GM18519 (cell line): ENCODE data around the gene CUBN.

Experiments used
- ATAC-seq: cut with Tn5 transposase; IDR thresholded peaks from one replicate; pipeline ENCODE4 v1.9.1; 2021; ENCODE audit warnings: mild to moderate bottlenecking, moderate library complexity; ENCODE audit not compliant: unreplicated experiment, low FRiP score

CUBN gene

GRCh38 chr10:17112566-17112965 is 17.0 kb downstream of the CUBN start:
- ATAC-seq: no peak

DNA sequence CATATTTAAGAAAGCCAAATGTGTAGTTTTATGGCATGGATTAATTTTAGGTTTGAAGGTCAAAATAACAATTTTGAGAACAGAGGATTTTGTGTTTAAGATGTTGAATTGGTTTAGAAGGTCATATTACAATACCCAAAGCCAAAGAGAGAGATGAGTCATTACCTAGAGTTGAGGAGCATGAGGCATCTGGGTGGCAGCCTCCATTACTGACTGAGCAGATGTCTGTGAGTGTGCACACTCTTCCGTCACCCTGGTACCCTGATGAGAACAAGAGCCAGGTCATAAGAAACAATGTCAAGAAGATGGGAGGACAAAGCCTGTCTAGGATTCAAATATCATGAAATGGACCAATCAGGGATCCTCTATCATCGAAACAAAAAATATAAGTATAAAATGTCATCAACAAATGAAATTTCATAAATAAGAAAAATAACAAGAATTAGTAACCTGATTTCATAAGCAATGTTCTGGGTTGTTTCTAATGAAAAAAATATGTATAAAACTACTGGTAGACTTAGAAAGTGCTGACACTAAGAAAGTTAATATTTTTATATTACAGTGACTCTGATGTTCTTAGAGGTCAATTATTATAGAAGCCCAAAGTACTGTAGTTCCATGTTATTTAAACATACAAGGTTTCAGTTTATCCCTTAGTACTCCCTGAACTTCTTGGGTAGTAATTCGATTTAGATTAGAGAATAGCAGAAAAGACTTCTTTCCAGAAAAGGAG is 20.0 kb downstream of the CUBN start:
- ATAC-seq: no peak

- no peak for ATAC-seq
Measured at GRCh38 chr10:17109046-17109445, 20.6 kb downstream of the CUBN start.

DNA sequence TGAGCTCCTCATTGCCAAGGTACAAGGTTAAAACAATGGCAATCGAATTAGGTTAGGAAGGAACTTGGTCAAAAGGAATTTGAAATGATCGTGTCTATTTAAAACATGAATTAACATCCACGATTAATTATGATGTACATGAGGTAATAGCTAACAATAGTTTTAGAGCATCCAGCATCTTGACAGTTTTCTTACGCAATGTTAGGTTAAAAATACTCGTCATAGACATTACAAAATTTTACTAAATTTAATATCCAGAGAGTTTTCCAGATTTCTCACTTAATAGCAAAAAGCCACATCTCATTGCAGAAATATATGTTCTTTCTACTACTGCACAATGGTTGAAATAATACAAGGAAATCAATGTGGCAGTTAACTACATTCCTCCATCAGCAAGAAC is 22.6 kb downstream of the CUBN start:
- no peak for ATAC-seq

DNA sequence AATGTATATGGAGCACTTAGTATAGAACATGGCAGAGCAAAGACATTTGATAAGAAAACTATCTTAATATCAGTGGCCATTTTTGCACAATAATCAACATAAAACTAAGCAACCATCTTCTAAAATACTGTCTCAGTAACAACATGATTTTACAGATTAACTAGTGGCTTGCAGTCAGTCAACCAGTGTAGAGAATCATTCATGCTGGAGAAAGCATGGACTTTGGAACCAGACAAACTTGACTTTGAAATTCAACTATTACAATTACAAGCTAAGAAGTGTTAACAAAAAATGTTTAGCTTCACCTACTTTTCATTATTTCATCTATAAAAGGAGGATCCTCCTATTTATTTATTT is 27.7 kb downstream of the CUBN start:
- no peak for ATAC-seq

DNA sequence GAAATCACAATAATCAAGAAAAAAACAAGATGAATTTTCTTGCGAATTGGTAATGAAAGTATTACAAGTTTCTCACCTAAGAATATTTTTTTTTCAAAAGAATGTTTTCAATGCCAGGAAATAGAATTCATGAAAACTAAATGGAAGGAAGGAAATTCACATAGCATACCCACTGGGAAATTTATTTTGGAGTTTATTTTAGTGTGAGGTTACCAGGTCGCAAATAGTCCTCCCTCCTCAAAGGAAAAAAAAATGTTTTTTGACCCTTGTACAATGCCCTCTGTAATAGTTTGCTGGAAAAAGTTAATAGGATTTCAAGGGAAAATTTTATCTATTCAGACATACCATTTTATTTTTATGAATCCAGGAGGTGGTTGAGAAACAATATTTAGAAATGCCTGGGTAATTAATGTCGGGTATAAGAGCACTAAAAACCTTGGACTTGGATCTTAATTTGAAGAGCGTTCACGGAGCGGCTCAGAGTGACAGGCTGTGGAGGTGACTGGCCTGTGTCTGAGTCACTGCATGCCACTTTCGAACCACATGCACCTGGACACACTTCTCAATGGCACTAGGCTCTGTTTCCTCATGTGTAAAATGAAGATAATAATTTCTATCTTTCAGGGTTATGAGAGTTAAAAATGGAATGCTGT is 28.2 kb downstream of the CUBN start:
- no peak for ATAC-seq

- no peak for ATAC-seq
Measured at GRCh38 chr10:17100586-17100985, 29.0 kb downstream of the CUBN start.

- no peak for ATAC-seq
Measured at GRCh38 chr10:17098012-17098411, 31.6 kb downstream of the CUBN start.

DNA sequence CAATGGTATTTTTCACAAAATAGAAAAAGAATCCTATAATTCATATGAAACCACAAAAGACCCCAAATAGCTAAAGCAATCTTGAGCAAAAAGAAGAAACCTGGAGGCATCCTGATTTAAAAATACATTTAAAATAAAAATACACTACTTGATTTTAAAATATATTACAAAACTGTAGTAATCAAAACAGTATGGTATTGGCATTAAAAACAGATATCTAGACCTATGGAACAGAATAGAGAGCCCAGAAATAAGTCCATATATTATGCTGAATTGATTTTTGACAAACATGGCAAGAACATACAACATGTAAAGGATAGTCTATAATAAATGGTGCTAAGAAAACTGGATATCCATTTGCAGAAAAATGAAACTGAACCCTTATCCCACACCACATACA is 34.8 kb downstream of the CUBN start:
- ATAC-seq: no peak

- ATAC-seq: no peak
Measured at GRCh38 chr10:17092986-17093803, 36.4 kb downstream of the CUBN start.

GRCh38 chr10:17092216-17092944 is 37.2 kb downstream of the CUBN start:
- no peak for ATAC-seq

- no peak for ATAC-seq
Measured at GRCh38 chr10:17088118-17088806, 41.3 kb downstream of the CUBN start.

- no peak for ATAC-seq
Measured at GRCh38 chr10:17086865-17087367, 42.7 kb downstream of the CUBN start.

- no peak for ATAC-seq
Measured at GRCh38 chr10:17085011-17085725, 44.4 kb downstream of the CUBN start.

- ATAC-seq: no peak
Measured at GRCh38 chr10:17084258-17084657, 45.4 kb downstream of the CUBN start.

DNA sequence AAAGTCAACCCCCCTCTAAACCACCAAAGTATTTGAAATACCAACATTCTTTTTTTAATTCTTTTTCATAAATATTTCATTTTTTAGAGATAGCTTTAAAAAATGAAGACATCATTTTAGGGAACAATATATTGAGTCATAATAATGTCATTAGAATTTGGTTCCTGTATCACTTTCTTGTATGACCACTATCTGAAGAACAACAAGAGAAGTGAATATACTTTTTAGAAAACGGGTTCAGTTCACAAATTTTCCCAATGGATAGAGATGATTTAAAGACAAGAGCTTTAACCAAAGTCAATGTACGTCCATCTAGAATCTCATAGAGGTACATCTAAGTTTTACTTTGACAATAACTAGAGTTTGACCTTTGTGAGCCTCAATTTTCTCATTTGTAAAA is 48.2 kb downstream of the CUBN start:
- ATAC-seq: no peak

DNA sequence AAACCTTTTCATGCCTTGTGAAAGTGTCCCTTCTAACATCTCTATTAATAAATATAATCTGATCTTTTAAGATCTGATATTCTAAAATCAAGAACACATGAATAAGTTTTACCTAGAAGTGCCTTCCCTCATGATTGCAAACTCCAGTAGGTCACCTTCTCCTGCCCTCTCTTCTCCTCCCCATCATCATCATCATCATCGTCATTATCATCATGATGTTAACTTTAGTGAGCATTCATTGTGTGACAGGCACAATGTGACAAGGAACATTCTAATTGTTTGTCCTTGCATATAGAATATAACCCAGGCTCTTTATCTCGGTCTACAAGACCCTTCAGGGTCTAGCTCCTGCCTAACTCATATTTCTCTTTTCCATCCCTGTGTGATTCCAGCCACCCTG is 51.7 kb downstream of the CUBN start:
- no peak for ATAC-seq

DNA sequence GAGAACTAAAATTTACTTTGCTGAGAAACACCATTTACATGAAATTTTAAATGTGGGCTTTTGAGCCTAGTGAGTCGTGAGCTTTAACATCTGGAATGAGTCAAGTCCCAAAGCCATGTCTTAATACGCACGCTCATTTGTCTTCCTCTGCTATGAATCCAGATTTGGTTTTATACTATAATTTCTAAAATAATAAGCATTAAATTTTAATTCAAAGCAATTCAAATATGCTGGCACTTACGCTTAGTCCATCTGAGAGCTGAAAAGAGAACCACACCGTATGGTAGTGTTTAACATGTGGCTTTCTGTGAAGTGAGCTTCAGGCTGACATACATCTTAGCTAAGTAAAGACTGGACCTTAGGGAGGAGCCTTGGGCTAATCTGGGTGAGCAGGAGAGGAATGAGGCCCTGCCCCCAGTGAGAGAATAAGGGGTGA is 52.2 kb downstream of the CUBN start:
- ATAC-seq: no peak

- no peak for ATAC-seq
Measured at GRCh38 chr10:17076626-17077345, 52.8 kb downstream of the CUBN start.
